Limb (tissue), 2 donors: ENCODE data around the gene TTLL8.

Experiments
- DNase-seq, 2 donors: peaks; one replicate each; pipeline ENCODE4 v3.0.0-alpha.2; 2016; ENCODE audit errors: extremely low spot score in 2 of 2

TTLL8 gene

GRCh38 chr22:49969751-49970527 lies 88.2 kb downstream of the TTLL8 start:
- DNase-seq = peak in 1 of 2 donors; percentile 32

GRCh38 chr22:49968831-49969661 lies 89.1 kb downstream of the TTLL8 start:
- peak in 1 of 2 donors; percentile 29 for DNase-seq
